Inflammatory macrophage treated with lipopolysaccharide for 1 hour (primary cell): ENCODE measurements around the gene LMTK3.
"Not testable (repeated sequence)": the region's sequence is repeated elsewhere in the genome, so short reads cannot be mapped to it uniquely, and the experiment has no call there.

Experiments
- DNase-seq, 2 donors: peaks; one replicate each; pipeline ENCODE4 v3.0.0-alpha.2; 2020 to 2022

The LMTK3 gene

DNA sequence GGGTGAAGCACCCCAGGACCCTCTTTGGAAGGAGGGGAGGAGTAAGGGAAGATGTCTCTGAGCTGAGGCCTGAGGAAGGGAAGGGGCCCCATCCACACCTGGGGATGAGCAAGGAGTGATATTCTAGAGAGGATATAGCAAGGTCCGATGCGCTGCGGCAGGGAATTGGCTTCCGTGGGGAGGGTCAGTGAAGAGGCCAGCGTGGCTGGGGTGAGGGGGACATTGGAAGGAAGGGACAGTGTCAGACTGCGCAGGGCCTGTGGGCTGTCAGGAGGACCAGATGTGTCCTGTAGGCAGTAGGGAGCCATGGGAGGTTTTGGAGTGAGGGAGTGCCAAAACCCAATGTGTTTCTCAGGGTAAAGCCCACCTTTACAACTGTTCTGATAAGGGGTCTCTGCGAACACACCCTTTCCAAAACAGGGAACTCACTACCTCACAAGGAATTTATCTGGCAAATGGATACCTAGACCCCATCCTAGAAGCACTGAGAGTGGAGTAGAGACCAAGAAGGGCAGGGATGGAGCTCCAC lies 3.7 kb downstream of the LMTK3 start:
- DNase-seq = no peak

DNA sequence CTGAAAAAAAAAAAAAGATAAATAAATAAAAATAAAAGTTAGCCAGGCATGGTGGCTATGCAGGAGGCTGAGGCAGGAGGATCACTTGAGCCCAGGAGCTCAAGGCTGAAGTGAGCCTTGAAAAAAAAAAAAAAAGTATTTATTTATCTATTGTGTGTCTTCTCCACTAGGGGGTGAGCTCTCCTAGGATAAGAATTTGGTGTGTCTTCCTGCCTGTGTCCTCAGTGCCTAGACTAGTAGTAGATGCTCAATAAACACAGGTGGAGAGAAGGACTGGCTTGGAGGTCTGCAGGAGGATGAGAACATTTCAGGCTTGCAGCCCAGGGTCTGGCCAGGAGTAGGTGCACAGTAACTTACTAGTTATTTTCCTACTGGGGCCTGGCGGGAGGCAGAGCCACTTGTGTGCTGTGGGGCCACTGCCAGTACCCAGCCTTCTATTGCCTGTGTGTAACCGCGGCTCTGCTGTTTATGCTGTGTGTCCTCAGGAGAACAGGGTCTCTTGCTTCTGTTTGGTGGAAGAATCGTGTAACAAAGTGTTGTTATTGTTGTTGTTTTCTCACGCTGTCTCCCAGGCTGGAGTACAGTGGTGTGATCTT lies 5.4 kb downstream of the LMTK3 start:
- peak; percentile 56 to 59 for DNase-seq

DNA sequence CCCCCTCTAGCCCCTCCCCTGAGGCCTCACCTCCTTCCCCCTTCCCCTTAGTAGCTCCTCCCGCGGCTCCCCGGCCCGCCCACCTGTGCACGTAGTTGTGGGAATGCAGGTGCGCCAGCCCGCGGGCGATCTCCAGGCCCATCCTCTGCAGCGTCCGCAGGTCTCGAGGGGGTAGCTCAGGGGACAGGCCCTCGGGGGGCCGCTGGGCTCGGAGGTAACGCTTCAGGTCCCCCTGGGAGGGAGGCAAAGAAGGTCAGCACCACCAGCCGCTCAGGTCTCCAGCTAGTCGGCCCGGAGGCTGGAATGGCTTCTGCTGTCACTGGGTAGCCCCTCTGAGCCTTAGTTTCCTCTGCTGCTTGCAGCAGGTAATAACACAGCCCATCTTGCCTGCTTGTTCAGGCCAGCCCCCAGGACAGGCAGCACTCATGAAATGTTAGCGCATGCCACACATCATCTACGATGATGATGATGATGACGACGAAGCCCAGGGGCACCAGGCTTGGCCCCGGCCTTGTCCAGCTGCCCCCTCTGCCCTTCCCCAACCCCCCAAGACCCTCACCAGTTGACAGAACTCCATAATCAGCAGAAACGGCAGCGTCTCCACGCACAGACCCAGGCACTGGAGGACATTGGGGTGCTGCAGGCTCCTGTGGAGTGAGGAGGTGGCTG lies 9.2 kb downstream of the LMTK3 start:
- no peak for DNase-seq

DNA sequence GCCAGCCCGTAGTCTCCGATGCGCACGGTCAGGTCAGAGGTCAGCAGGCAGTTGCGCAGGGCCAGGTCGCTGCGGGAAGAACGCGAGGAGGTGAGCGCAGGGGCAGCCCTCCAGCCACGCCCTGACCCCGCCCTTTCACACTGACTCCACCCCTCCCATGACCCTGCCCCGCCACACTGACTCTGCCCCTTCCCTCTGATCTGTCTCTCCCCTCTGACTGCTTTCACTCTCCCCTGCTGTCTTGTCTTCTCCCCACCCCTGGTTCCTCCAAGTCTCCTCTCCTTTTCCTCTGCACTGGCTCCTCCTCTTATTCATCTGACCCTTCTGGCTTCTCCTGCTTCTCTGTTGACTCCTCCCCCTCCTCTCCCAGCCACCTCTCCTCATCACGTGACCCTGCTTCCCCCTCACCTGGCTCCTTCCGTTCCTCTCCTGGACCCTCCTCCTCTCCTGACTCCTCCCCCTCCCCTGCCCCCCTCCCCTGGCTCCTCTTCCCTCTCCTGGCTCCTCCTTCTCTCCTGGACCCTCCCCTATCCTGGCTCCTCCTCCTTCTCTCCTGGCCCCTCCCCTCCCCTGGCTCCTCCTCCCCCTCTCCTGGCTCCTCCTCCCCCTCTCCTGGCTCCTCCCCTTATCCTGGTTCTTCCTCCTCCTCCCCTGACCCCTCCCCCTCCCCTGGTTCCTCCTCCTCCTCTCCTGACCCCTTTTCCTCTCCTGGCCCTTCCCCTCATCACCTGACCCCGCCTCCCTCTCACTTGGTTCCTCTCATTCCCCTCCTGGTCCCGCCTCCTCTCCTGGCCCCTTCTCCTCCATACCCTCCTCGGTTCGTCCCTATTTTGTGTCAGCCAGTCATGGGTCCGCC lies 9.9 kb downstream of the LMTK3 start:
- peak; percentile 71 to 76 for DNase-seq

DNA sequence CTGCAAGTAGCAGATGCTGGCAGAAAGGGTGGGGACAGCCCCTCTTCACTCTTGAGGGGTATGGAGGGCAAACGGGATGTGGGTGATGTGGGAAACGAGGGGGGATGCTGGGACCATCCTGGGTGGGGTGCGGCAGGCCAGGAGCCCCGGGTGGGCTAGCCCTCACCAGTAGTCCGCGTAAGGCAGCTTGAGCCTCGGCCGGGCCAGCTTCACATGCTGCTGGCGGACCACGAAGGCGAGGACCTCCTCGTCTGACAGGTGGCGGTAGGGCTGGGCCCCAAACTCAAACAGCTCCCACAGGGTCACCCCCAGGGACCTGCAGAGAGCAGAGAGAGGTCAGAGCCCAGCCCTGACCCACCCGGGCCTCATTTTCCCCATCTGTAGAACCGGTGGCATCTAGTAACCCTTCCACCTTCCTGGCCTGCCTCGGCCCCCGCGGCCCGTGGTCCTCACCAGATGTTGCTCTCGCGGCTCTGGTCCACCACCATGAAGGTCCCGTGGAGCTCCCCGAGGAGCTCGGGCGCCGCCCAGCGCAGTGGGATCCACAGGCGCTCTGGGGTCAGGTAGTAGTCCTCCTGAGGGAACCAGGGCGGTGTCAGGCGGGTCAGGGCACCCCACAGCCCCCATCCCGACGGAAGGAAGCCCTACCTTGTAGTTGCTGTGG lies 10.7 kb downstream of the LMTK3 start:
- DNase-seq = no peak

DNA sequence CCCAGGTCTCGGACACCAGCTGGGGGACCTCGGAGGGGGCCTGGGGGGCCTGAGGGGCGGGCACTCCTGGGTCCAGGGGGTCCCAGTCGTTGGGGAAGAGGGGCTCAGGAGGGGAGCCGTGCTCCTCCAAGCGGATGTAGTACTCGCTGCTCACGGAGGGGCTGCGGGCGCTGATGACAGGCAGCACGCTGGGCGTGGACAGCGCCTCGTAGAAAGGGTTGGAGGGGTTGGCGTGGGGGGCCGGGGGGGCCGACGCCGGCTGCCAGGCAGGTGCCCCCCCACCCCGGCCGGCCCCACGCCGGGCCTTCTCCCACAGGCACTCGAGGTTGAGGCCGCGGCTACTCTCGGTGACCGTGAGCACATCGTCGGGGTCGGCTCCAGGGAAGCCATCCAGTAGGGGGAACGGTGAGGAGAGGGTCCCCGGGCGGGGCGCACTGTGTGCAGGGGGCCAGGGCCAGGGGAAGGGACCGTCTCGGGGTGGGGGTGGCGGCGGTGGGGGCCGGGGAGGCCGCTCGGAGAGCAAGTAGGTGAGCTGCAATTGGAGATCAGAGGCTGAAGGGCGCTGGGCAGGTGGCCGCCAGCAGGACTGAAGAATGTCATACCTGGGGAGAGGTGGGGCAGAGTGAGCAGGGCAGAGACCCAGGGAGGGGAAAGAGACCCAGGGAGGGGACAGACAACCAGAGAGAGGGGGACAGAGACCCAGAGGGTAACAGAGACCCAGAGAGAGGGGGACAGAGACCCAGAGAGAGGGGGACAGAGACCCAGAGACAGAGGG lies 12.1 kb downstream of the LMTK3 start:
- DNase-seq = no peak

DNA sequence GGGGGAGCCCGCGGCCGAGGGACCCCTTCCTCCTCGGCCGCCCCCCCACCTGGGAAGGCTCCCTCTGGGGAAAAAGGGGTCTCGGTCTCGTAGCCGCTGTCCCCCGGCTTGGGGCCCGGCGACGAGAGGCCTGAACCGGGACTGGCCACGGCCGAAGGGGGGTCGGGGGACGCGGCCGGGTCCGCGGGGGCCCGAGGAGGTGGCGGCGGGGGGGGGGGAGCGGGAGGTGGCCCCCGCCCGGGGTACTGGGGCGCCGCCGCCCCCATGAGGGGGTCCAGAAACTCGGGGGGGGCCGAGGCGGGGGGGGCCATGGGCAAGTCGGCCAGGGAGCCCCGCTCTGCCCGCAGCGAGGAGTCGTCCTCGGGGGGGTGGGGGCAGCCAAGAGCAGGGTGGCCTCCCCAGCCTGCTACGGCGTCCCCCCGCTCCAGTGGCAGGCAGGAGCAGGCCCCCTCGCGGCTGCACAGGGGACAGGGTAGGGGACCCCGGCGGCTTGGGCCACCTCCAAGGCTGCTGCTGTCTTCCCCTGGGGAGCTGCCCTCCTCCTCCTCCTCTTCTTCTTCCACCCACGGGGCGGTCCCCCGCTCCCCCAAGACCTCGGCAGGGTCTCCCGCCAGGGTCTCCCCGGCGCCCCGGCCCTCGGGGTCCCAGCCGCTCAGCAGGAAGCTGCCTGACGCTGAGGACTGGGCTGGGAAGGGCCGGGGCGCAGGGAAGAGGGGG lies 12.9 kb downstream of the LMTK3 start:
- DNase-seq = no peak

DNA sequence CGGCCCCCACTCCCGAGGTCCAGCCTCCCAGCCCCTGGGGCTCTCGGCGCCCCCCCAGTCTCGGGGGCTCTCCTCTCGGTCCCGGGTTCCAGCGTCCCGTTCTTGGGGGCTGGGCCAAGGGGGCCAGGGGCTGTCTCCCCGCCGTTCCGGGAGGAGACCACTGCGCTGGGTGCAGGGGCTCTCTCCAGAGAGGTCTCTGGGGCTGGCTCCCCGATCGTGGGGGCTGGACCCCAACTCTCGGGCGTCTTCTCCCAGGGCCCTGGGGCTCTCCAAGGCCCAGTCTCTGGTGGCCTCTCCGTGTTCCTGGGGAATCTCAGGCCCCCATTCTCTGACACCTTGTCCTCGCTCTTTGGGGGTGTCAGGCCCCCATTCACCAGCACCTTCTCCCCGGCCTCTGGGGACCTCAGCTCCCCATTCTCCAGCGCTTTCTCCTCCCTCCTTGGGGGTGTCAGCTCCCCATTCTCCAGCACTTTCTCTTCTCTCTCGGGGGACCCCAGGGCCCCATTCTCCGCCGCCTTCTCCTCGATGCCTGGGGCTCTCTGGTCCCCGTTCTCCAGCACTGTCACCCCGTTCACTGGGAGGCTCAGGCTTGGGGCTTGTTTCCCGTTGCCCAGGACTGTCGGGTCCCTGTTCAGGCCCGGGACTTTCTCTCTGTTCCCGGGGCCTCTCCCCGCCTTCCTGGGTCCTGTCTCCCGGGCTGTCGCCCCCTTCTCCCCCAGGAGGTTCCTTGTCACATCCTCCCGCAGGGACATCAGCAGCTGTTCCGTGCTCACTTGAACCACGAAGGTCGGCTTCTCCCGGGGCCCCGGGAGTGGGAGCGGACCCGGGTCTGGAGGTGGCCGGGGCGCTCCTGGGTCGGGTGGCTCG lies 13.7 kb downstream of the LMTK3 start:
- DNase-seq = no peak

DNA sequence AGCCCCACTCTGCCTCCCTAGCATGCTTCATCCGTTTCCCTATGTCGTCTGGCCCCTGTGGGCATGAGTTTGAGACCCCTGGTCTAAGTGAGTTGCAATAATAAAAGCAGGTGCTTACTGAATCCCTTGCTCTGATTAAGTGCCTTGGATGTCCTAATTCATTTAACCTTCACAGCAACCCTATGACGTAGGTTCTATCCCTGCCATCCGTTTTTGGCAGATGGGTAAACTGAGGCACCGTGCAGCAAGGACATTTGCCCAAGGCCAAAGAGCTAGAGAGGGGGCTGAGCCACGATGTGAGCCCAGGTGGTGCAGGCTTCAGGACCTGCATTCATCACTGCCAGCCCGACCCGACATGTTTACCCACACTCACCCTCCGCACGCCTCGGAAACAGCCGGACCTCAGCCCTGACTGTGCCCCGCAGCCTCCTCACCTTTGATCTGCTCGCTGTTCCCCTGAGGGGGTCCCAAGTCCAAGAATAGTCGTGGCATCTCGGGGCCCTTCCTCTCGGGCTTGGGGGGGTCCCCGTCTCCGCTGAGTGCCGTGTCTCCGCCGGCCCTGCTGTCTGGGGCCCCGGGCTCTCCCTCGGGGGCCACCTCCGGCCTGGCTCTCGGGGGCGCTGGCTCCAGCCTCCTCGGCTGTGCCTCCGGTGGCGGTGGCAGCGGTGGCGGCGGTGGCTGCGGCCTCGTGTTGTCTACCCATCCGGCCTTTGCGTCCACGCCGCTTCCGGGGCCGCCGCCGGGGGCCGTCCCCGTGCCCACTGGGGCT lies 14.5 kb downstream of the LMTK3 start:
- no peak for DNase-seq

DNA sequence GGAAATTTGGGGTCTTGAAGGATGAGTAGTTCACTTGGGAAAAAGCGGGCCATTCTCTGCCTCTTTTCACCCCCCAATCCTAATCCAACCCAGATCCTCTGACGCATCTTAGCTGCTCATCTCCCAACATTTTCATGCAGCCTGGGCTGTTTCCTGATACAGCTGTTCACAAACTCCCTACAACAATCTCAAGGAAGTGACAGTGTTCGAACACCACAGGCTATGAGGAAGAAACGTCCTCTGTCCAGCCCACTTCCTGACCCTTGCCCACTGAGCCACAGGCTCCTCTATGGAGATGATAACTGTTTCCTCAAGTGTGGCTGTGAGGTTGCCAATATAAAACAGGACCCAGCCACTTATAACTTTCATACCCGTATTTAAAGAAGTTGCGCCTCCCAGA lies 16.2 kb downstream of the LMTK3 start:
- DNase-seq = peak; percentile 35 to 48

DNA sequence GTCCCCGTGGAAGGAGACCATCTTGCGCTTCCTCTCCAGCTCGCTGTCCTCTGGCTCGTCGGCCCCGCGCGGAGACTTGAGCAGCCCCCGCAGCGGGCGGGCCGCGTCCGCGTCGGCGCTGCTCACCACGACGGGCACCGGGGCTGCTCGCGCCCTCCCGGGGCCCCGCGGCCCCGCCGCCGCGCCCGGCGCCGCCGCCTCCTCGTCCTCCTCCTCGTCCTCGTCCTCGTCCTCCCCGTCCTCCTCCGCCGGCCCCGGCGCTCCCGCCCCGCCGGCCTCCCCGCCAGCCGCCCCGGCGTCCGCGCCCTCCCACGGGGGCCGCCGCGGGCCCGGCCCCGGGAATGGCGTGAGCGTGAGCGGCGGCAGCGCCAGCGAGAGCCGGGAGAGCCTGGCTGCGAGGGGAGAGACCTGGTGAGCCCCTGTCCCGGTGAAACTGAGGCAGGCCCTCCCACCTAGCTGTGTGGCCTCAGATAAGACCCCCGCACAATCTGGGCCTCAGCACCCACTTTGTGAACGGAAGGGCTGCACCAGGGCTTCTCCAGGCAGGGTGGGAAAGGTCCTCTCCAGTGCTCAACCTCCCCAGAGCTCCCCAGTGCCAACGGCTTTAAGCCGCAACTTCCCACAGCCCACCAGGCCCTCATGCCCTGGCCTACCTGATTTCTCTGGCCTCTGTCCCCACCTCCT lies 17.8 kb downstream of the LMTK3 start:
- DNase-seq = no peak

DNA sequence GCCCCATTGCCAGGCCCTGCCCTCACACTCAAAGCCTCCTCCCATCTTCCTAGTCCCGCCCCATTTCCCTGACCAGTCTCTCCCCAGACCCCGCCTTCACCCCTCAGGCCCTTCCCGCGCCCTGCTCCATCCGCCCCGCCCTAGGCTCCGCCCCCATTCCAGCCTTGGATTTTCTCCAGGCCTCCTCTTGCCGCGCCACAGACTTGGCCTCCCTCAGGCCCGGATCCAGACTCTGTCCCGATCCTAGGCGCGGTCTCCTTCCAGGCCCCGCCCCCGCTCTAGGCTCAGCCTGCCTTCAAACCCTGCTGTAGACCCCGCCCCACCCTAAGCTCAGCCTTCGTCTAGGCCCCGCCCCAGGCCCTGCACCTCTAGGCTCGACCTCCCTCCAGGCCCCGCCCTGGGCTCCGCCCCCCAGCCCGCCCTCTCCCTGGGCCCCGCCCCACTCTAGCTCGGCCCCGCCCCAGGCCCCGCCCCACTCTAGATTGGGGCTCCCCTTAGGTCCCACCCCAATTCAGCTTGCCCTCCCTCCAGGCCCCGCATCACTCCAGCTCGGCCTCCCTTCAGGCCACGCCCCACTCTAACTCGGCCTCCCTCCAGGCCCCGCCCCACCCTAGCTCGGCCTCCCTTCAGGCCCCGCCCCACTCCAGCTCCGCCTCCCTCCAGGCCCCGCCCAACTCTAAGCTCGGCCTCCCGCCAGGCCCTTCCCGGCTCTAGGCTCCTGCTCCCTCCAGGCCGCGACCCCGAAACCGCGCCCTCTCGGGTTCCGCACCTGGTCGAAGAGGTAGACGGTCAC lies 18.5 kb downstream of the LMTK3 start:
- DNase-seq = peak; percentile 96 to 98

DNA sequence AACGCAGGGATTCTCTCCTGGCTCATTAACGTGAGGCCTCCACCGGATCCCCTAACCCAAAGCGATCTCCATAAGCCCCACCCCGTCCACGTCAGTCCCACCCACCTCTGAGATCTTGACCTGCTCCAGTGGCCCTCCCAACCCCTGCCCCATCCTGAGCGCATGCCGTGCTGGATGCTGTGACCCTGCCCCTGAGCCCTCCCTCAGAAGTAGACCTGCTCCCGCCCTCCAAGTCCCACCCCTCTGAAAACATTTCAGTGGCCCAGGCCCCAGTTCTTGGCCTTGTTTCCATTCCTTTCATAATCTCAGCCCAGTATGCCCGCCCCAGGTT lies 19.9 kb downstream of the LMTK3 start:
- no peak for DNase-seq

DNA sequence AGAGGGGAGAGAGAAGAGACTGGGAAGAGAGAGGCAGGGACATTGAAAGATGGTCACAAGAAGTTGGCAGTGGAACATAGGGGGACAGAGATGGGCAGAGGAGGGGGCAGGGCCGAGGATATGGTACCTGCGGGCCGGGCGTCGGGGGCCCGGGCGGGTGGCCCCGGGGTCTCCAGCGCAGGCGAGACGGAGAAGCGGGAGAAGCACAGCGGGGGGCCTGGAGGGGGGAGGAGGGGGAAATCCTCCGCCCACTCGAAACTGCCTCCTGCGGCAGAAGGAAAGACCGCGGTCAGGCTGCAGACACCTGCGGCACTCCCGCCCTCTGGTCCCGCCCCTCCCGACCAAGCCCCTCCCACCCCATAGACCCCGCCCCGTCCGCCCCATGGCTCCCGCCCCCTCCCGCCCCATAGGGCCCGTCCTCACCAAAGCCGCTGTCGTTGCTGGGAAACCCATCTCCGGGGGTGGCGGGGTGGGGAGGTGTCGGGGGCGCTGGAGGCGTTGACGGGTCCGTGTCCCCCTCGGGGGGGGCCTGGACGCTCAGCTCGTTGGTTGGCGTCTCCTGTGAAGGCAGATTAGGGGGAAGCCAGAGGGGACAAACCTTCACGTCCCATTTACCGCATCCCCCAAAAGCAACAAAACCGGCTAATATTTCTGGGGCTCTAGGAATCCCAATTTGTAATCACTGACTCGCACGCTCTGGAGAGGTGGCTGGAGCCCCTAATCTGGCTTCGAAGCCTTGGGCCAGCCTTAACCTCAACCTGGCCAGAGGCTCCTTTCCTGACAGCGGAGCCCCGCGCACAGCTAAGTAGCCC lies 20.4 kb downstream of the LMTK3 start:
- peak in 1 of 2 donors; percentile 37 for DNase-seq

DNA sequence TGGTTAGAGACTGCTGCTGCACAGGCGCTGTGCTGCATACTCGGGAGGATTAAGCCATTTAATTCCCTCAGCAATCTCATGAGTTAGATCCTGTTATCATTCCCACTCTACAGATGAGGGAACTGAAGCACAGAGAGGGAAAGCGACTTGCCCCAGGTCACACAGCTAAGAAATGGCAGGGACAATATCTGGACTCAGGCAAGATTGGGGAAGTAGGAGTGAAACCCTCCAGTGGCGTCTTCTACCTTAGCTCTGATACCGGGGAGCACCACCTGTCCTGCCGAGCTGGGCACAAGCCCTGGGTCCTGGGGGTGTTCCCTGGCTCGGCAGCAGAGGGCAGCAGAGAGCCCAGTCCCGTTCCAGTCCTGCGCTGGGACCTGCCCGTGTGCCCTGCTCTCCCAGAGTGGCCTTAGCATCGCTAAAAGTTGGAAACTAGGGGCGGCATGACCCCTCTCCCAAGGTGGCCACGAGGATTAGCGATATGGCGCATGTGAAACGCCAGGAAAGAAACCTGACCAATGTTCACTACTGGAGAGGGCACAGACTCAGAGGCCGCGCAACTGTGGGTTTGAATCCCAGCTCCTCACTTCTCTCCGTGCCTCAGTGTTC lies 21.9 kb downstream of the LMTK3 start:
- peak in 1 of 2 donors; percentile 92 for DNase-seq

DNA sequence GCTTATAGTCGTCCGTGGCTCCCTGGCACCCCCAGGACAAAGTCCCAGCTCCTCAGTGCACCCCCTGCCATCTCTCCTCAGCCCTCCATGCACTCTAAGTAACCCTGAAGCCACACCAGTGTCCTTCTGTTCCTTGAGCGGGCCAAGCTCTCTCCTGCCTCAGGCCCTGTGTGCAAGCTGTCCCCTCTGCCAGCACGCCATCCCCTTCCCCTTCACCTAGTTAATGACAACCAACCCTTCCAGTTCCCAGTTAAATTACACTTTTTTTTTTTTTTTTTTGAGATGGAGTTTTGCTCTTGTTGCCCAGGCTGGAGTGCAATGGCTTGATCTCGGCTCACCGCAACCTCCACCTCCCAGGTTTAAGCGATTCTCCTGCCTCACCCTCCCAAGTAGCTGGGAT lies 23.2 kb downstream of the LMTK3 start:
- DNase-seq = not testable (repeated sequence)

DNA sequence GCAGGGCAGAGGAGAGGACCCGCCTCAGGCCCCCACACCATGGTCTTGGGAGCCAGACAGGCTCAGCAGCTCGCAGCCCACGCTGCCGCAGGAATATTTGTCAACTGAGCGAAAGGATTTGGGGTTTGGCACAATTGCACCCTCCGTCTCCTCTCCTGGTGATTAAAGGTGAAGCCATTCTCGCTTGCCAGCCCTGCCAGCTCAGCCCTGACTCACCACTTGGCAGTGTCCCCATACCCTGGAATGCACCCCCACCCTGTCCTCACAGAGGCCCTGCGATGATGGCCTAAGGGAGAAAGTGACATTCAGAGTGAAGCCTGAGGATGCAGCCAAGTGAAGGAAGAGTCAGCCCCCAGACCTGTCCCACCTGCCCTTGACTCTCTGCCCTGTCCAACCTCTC lies 23.7 kb downstream of the LMTK3 start:
- no peak for DNase-seq
